GM12874 (cell line): ENCODE measurements around the gene VPREB3.

Experiments
- CTCF ChIP-seq: IDR thresholded peaks from 2 replicates; pipeline ENCODE4 v1.5.1; 2011; ENCODE audit warnings: low read depth, mild to moderate bottlenecking, control low read depth, low read length, moderate library complexity; ENCODE audit not compliant: insufficient read depth

The VPREB3 gene

GRCh38 chr22:23754220-23754919 lies at the start of gene VPREB3:
TSS of gene VPREB3 (minus strand) at chr22:23754425. CDS start at chr22:23754363, 62 bp downstream.
- TF ChIP-seq CTCF = no peak

DNA sequence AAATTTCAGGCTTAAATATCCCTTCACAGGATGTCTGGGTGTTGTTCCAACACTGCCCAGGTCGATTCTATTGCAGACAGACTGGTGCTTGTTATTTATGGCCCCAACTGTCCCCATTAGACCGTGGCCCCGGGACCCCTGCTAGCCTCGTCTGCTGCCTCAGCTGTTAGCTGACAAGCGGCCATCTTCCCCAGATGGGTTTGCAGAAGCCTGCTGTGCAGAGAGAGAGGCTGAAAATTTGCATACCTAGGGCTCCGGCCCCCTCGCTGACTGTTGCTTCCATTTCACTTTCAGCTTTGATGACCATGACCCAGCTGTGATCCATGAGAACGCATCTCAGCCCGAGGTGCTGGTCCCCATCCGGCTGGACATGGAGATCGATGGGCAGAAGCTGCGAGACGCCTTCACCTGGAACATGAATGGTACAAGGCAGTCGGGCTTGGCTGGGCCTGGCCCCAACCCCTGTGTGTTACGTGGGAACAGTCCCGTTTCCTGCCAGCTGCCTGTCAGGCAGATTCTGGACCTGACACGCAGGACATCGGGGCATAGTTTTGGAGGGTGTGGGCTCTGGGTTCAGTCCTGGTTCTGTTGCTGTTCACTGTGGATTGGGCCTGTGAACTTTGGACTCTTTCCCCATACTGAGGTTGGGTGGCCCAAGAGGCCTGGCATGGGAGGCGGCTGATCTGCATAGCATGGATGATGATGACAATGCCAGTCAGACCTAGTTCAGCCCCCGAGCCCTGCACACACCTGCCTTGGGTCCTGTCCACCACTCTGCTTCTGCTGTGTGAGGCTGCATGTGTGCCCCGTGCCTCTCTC lies 49.0 kb upstream of the VPREB3 start:
- no peak for TF ChIP-seq CTCF

- no peak for TF ChIP-seq CTCF
Measured at GRCh38 chr22:23801886-23802377, 47.7 kb upstream of the VPREB3 start.

- no peak for TF ChIP-seq CTCF
Measured at GRCh38 chr22:23801238-23801821, 47.1 kb upstream of the VPREB3 start.

- no peak for TF ChIP-seq CTCF
Measured at GRCh38 chr22:23800297-23801237, 46.3 kb upstream of the VPREB3 start.

DNA sequence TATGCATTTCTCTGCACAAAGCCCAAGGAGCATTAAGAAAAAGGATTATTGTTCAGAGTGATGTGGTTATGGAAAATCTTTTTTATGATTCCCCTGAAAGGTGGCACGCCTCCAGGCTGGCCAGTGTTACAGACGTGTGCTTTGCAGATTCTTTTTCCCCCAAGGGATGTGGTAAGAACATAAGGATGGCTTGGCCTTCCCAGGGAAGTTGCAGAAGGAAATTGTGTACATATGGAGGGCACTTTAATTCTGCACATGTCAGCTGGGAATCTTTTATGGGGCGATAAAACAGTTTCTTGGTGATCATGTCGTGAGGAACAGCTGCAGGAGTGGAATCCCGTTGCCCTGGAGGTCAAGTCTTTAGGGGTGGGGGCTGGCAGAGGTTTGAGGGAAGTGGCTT lies 42.2 kb upstream of the VPREB3 start:
- no peak for TF ChIP-seq CTCF

DNA sequence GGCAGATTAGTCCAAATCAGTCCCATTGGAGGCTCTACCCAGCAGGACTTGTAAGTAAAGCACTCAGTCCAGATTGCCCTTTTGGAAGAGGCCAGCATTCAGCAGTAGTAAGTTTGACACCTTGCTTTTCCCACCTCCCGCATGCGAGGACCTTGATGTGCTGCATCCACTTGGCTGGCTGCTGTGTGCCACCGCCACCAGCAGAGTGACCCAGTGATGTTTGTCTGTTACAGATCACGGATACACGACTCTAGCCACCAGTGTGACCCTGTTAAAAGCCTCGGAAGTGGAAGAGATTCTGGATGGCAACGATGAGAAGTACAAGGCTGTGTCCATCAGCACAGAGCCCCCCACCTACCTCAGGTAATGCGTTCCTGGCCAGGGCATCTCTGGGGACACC lies 39.1 kb upstream of the VPREB3 start:
- TF ChIP-seq CTCF = no peak
